ENCODE results near the gene EFEMP2. TPM values are rescaled to one million over a fixed set of nuclear protein-coding genes. Genes with fewer than 3 reads are reported as not detected.
A peak's percentile ranks its signal among the peaks of the same experiment; 100 is the strongest.

EFEMP2 gene
- total RNA-seq, 1 experiment from 2014 or later: 23.7 TPM

DNA sequence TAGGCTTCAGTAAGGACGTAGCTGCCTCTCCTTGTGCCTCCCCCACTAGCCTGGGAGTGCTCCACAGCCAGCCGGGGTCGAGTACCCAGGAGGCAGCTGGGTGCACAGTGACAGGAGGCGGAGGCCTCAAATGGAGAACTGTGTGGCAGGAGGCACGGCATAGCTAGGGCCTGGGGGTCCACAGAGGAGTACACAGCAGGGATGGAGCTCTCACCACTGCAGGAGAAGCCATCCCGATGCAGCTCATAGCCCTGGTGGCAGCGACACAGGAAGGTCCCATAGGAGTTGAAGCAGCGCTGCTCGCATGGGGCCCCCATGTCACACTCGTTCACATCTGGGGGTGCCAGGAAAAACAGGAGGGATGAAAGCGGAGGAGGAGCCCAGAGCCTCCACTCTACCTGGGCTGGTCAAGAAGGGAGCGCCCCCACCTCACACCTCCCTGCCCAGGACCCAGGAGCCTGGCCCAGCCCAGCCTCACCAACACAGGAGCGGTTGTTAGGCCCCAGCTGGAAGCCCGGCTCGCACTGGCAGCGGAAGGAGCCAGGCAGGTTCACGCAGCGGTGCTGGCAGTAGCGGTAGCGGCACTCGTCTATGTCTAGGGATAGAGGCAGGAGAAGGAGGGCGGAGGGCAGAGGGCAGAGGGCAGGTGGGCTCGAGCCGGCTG, 2.8 kb downstream of the EFEMP2 start:
- Histone ChIP-seq H3K36me3 (ENCODE audit: control insufficient read depth, insufficient read depth, low read length) (no peaks in the 10 kb centered on the region), H3K4me3 (ENCODE audit: low read depth in 2 of 2, low read length in 2 of 2) (no peak overlapping the region), H3K27me3 (ENCODE audit: control insufficient read depth, insufficient read depth, low read length) (no peaks in the 10 kb centered on the region), H3K9me3 (ENCODE audit: control insufficient read depth, insufficient read depth, low read depth, low read length) (no peaks in the 10 kb centered on the region), H3K27ac (ENCODE audit: low read length) (no peak overlapping the region), H3K4me1 (ENCODE audit: control insufficient read depth, insufficient read depth, low read length) (peaks cover 15% of the 10 kb centered on the region)
- TF ChIP-seq POLR2AphosphoS5 (IDR thresholded peaks at IDR 0.05; ENCODE audit: low read depth, low read length) (peak; percentile 32), TCF7L2 (IDR thresholded peaks at IDR 0.05; ENCODE audit: low read depth, low read length) (no peak)
- no TSS peak for BruUV-seq (replicated peaks)
- DNase-seq (ENCODE audit: low read depth, low spot score) (no peak), ATAC-seq (0 out of 2 replicates have a peak, but pooled peaks have one; percentile 0)
- ChIA-PET POLR2A (interaction anchor here (1.4 to 2.1 kb wide), 3 partner anchors 9 to 19 kb away, joined by 6 to 9 read pairs (median 7); partner anchors contain the start of genes FIBP and MUS81), CTCF (interaction anchor here (0.6 to 1.9 kb wide), 4 partner anchors 10 to 105 kb away, joined by 4 to 11 read pairs (median 8); partner anchors contain the start of genes FIBP and MUS81)
- intact Hi-C loops (cut with micrococcal nuclease; ENCODE audit: unreplicated experiment): no loop called here
- in situ Hi-C loops (cut with HindIII; ENCODE audit: low pct_unique_long_range_greater_than_20kb, low sequenced_read_pairs): no loop called here

DNA sequence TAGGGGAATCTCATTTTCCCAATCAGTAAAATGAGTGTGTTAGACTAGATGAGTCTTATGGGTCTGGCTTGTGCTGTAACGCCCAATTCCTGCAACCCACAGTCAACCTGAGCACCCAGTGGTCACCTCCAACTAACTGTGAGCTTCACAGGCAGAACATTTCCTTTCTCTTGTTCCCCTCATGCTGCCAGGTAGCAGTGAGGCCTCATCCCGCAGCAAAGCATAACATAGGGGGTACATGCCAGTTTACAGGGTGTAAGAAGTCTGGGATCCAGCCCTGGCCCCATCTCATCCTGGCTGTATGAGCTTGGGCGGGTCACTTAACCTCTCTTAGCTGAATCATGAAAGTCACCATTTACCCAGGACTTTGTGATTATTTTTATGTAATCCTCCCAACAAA, 3.7 kb downstream of the EFEMP2 start:
- Histone ChIP-seq H3K4me1 (ENCODE audit: control insufficient read depth, insufficient read depth, low read length) (peaks cover 15% of the 10 kb centered on the region), H3K27me3 (ENCODE audit: control insufficient read depth, insufficient read depth, low read length) (no peaks in the 10 kb centered on the region), H3K36me3 (ENCODE audit: control insufficient read depth, insufficient read depth, low read length) (no peaks in the 10 kb centered on the region; the same call in 1 of the 2 replicates), H3K27ac (ENCODE audit: low read length) (peak overlapping the region; percentile 23; the same call in 1 of the 2 replicates), H3K4me3 (ENCODE audit: low read depth in 2 of 2, low read length in 2 of 2) (no peak overlapping the region), H3K9me3 (ENCODE audit: control insufficient read depth, insufficient read depth, low read depth, low read length) (no peaks in the 10 kb centered on the region)
- intact Hi-C loops (cut with micrococcal nuclease; ENCODE audit: unreplicated experiment): no loop called here
- in situ Hi-C loops (cut with HindIII; ENCODE audit: low pct_unique_long_range_greater_than_20kb, low sequenced_read_pairs): no loop called here
- CTCF ChIA-PET: interaction anchor here (0.6 to 1.9 kb wide), 6 partner anchors 9 to 77 kb away, joined by 3 to 11 read pairs (median 4); partner anchors contain the start of genes FIBP and MUS81
- BruUV-seq (replicated peaks): TSS peak; percentile 29
- DNase-seq (ENCODE audit: low read depth, low spot score) (no peak), ATAC-seq (no peak)
- no peak for TF ChIP-seq TCF7L2 (IDR thresholded peaks at IDR 0.05; ENCODE audit: low read depth, low read length)
- TF ChIP-seq POLR2AphosphoS5 (IDR thresholded peaks at IDR 0.05; ENCODE audit: low read depth, low read length): peak; percentile 14; the same call in 1 of the 2 replicates
- no peak for TF ChIP-seq SIN3A (IDR thresholded peaks at IDR 0.05; ENCODE audit: borderline replicate concordance, insufficient read depth, low read depth, low read length)
- POLR2A ChIA-PET: interaction anchor here (0.8 to 2.1 kb wide), 3 partner anchors 9 to 20 kb away, joined by 3 to 9 read pairs (median 6); partner anchors contain the start of genes FIBP and MUS81

- peak; percentile 13; the same call in 1 of the 2 replicates for ATAC-seq
- no peak for DNase-seq (ENCODE audit: low read depth, low spot score)
- H3K4me1 ChIP-seq (ENCODE audit: control insufficient read depth, insufficient read depth, low read length): peaks cover 14% of the 10 kb centered on the region
- H3K9me3 ChIP-seq (ENCODE audit: control insufficient read depth, insufficient read depth, low read depth, low read length): no peaks in the 10 kb centered on the region
- BruUV-seq (replicated peaks): no TSS peak
- ChIA-PET CTCF (interaction anchor here (0.7 to 1.1 kb wide), 3 partner anchors 8 to 20 kb away, joined by 3 to 5 read pairs (median 4); partner anchors contain the start of genes FIBP and MUS81), POLR2A (no interaction called here)
- no peak overlapping the region for H3K4me3 ChIP-seq (ENCODE audit: low read depth in 2 of 2, low read length in 2 of 2)
- TF ChIP-seq, protein P1, sequence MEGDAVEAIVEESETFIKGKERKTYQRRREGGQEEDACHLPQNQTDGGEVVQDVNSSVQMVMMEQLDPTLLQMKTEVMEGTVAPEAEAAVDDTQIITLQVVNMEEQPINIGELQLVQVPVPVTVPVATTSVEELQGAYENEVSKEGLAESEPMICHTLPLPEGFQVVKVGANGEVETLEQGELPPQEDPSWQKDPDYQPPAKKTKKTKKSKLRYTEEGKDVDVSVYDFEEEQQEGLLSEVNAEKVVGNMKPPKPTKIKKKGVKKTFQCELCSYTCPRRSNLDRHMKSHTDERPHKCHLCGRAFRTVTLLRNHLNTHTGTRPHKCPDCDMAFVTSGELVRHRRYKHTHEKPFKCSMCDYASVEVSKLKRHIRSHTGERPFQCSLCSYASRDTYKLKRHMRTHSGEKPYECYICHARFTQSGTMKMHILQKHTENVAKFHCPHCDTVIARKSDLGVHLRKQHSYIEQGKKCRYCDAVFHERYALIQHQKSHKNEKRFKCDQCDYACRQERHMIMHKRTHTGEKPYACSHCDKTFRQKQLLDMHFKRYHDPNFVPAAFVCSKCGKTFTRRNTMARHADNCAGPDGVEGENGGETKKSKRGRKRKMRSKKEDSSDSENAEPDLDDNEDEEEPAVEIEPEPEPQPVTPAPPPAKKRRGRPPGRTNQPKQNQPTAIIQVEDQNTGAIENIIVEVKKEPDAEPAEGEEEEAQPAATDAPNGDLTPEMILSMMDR (IDR thresholded peaks at IDR 0.05): no peak
- TF ChIP-seq POLR2AphosphoS5 (IDR thresholded peaks at IDR 0.05; ENCODE audit: low read depth, low read length): peak; percentile 75
- no peaks in the 10 kb centered on the region; the same call in 1 of the 2 replicates for H3K36me3 ChIP-seq (ENCODE audit: control insufficient read depth, insufficient read depth, low read length)
- intact Hi-C loops (cut with micrococcal nuclease; ENCODE audit: unreplicated experiment): no loop called here
- H3K27me3 ChIP-seq (ENCODE audit: control insufficient read depth, insufficient read depth, low read length): no peaks in the 10 kb centered on the region
- no peak overlapping the region; the same call in 1 of the 2 replicates for H3K27ac ChIP-seq (ENCODE audit: low read length)
- in situ Hi-C loops (cut with HindIII; ENCODE audit: low pct_unique_long_range_greater_than_20kb, low sequenced_read_pairs): no loop called here
These were observed 4.4 kb downstream of the EFEMP2 start for GRCh38 chr11:65868076-65868667.

Measured in Panc1 (cell line).